Jurkat, Clone E6-1 (cell line): ENCODE results near the gene GGN. TPM values are rescaled to one million over a fixed set of nuclear protein-coding genes. Genes with fewer than 3 reads are reported as not detected.
"Not testable (repeated sequence)": the region's sequence is repeated elsewhere in the genome, so short reads cannot be mapped to it uniquely, and the experiment has no call there.

Experiments used
- DNase-seq: peaks from one replicate; pipeline ENCODE4 v3.0.0-alpha.2; 2011; ENCODE audit warnings: low read depth, low spot score
- H3K4me3 ChIP-seq: 2 replicates; pipeline ENCODE4 v1.5.1; 2011; ENCODE audit warnings: mild to moderate bottlenecking, low read length, control low read depth, moderate library complexity
- polyA plus RNA-seq: library from polyadenylated mRNA; unstranded; fragments of >200 nt; gene quantifications from one replicate; pipeline ENCODE4 v1.2.1, GENCODE V29; 2012; ENCODE audit warnings: missing spikeins; ENCODE audit not compliant: insufficient read length, insufficient read depth

The GGN gene, protein sequence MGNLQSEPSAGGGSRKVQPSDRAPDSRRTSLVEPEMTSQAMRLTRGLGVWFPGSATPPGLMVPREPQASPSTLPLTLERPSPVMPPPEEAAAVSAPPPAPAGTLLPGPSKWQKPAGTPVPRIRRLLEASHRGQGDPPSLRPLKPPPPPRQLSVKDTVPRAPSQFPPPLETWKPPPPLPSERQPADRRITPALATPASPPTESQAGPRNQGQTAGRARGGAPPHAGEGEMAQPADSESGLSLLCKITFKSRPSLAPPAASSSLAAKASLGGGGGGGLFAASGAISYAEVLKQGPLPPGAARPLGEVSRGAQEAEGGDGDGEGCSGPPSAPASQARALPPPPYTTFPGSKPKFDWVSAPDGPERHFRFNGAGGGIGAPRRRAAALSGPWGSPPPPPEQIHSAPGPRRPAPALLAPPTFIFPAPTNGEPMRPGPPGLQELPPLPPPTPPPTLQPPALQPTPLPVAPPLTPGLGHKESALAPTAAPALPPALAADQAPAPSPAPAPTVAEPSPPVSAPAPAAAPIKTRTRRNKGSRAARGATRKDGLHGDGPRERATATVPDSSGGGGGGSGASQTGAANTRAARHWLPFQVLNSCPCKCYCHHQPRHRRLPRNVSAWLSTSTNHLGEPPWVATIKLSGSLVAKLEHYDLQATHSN
- polyA plus RNA-seq: not detected

GRCh38 chr19:38387550-38388348, at the start of gene GGN:
TSS of gene GGN (minus strand) at chr19:38388034. CDS start at chr19:38387261, 773 bp downstream.
- peak within 1 kb of the TSS; percentile 62 for H3K4me3 ChIP-seq
- DNase-seq: peak; percentile 78

GRCh38 chr19:38437295-38437694, 49.5 kb upstream of the GGN start:
- H3K4me3 ChIP-seq: no peak overlapping the region
- DNase-seq: no peak

GRCh38 chr19:38434549-38435051, 46.8 kb upstream of the GGN start:
- no peak overlapping the region for H3K4me3 ChIP-seq
- DNase-seq: no peak

DNA sequence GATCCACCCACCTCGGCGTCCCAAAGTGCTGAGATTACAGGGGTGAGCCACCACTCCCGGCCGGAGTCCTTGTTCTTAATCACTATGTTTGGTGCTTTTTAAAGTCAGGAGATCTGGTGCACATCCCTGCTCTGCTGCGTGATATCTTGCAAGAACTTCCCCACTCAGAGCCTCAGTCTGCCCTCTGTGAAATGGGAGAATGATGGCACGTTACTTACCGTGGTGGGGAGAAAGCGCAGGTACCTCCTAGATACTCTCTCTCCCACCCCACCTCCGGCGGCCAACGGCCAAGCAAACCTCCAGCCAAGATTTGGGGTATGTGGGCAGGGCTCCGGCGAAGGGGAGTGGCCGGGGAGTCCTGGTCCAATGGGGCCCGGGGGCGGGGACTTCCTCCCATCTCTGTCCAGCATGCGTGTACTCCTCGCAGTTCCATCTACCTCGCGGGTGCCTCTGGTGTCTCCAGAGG, 45.5 kb upstream of the GGN start, which contains the start of gene RYR1:
RYR1 (plus strand) TSS at position 424 of the 466 bp plus-strand sequence. CDS start 139 bp downstream, outside the sequence.
- no peak for DNase-seq
- H3K4me3 ChIP-seq: no peak within 1 kb of the TSS

DNA sequence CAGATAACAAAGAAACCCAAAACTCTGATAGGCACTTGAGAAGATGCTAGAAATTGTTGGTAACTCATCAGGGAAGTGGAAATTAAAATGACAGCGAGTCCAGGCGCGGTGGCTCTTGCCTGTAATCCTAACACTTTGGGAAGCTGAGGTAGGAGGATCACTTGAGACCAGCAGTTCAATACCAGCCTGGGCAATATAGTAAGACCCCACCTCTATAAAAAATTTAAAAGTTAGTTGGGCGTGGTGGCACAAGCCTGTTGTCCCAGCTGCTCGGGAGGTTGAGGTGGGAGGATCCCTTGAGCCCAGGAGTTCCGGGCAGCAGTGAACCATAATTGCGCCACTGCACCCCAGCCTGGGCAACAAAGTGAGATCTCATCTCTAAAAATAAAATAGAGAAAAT, 43.1 kb upstream of the GGN start:
- H3K4me3 ChIP-seq: no peak overlapping the region
- DNase-seq: no peak

DNA sequence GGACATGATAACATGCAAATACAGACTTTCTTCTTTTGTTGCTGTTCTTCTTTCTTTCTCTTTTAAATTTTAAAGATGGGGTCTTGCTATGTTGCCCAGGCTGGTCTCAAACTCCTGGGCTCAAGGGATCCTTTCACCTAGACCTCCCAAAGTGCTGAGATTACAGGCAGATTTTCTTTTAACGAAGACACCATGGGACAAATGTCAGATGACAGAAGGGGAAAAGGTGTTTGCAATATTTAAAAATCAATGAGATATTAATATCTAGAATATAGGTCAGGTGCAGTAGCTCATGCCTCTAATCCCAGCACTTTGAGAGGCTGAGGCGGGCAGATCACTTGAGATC, 42.0 kb upstream of the GGN start:
- no peak overlapping the region for H3K4me3 ChIP-seq
- DNase-seq: no peak

DNA sequence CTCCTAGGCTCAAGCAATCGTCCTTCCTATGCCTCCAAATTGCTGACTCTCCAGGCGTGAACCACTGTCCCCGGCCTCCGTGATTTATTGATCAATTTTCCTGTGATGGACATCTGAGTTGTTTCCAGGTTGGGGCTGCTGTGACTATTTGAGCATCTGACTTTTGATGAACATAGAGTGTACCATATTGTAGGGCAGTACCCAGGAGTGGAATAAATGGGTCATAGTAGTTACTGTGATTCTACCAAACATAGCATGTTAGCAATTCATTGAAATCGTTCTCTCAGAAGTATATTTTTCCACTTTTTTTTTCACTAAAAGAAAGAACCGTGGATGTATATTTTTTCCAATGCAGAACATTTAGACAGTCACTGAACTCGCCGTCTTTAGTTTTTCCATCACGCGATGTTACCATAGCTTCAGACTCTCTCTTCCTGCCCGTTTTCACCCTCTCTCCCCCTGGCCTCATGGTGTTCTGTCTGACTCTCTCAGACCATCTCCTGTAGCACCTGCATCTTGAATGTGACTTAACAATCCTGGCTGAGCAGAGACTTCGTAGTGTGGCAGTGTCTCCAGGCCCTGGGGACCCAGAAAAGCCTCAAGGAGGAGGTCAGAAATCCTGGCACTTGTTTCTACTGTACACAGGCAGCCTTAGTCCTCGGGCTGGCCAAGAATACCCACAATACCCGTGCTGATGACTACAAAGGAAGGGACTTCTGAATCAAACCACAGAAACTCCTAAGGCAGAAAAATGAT, 41.4 kb upstream of the GGN start:
- no peak overlapping the region for H3K4me3 ChIP-seq
- no peak for DNase-seq

GRCh38 chr19:38427035-38427677, 39.3 kb upstream of the GGN start:
- not testable (repeated sequence) for H3K4me3 ChIP-seq, DNase-seq

- no peak within 1 kb of the TSS; the same call in 1 of the 2 replicates for H3K4me3 ChIP-seq
- DNase-seq: peak; percentile 43
These were observed 38.1 kb upstream of the GGN start, which contains the start of gene RASGRP4 for GRCh38 chr19:38425810-38426466. TSS of gene RASGRP4 (minus strand) at chr19:38426219. CDS start at chr19:38426091, 128 bp downstream.

DNA sequence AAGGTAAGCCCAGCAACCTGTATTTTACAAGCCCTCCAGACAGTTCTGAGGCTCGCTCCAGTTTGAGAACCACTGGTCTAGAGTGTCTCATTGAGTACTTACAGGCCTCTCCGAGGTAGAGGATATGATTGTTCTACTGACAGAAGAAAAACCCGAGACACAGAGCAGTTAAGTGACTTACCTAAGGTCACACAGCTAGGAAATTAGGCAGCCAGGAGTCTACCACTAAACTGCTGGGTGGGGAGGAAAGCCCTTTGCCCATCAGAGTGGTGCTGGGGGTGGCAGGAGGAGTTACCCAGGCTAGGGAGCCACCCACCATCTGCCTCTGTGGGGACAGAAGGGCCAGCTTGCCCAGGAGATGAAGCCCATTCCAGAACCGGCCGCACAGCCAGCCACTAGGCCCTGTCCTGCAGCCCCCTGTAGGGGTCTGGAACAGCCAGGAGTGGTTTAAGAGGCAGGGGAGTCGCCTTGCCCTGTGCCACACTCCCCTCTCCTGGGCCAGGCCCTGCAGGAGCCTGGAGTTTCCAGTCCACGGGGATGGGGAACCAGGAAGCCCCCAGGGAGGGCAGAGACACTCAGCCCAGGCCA, 37.5 kb upstream of the GGN start:
- DNase-seq: no peak
- no peak overlapping the region for H3K4me3 ChIP-seq

DNA sequence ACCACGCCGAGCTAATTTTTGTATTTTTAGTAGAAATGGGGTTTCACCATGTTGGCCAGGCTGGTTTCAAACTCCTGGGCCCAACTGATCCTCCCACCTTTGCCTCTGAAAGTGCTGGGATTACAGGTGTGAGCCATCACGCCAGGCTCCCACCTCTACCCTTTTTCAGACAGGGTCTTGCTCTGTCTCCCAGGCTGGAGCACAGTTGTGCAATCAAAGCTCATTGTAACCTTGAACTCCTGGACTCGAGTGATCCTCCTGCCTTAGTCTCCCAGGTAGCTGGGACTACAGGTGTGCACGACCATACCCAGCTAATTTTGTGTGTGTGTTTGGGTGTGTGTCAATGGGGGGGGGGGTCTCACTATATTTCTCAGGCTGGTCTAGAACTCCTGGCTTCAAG, 36.4 kb upstream of the GGN start:
- DNase-seq: no peak
- no peak overlapping the region for H3K4me3 ChIP-seq

DNA sequence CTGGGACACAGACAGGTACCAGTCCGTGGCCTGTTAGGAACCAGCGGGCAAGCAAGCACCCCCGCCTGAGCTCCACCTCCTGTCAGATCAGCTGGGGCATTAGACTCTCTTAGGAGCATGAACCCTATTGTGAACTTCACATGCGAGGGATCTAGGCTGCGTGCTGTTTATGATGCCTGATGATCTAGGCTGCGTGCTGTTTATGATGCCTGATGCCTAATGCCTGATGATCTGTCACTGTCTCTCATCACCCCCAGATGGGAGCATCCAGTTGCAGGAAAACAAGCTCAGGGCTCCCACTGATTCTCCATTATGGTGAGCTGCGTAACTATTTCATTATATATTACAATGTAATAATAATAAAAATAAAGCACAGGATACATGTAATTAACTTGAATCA, 34.6 kb upstream of the GGN start:
- DNase-seq: no peak
- H3K4me3 ChIP-seq: no peak overlapping the region

GRCh38 chr19:38421856-38422255, 34.0 kb upstream of the GGN start:
- DNase-seq: no peak
- H3K4me3 ChIP-seq: no peak overlapping the region

- no peak overlapping the region for H3K4me3 ChIP-seq
- DNase-seq: no peak
These were observed 33.1 kb upstream of the GGN start for GRCh38 chr19:38420935-38421334.

- H3K4me3 ChIP-seq: peak overlapping the region; percentile 33
- peak; percentile 44 for DNase-seq
These were observed 30.0 kb upstream of the GGN start for GRCh38 chr19:38417544-38418506.

DNA sequence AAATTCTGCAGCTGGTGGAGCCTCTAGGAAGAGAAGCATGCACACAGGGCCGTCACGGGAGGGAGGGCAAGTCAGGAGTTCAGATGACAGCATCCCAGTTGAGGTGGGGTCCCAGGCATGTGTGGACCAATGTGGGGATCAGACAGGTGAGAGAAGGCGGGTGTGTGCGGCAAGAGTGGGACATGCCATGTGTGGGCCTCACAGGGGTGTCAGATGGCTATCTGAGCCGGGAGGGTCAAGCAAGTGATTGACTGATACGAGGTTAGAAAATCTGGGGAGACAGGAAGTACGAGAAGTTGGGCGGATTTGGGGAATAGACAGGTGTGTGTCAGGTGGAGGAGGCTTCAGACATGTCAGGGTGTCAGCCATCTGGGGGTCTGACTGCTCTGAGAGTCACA, 29.3 kb upstream of the GGN start:
- DNase-seq: no peak
- no peak overlapping the region for H3K4me3 ChIP-seq
